GM12874 (cell line): ENCODE data around the gene JTB.

Experiments
- TF ChIP-seq, protein P1 (sequence below): IDR thresholded peaks from 2 replicates; pipeline ENCODE4 v1.5.1; 2011; ENCODE audit warnings: low read depth, mild to moderate bottlenecking, control low read depth, low read length, moderate library complexity; ENCODE audit not compliant: insufficient read depth

JTB gene

DNA sequence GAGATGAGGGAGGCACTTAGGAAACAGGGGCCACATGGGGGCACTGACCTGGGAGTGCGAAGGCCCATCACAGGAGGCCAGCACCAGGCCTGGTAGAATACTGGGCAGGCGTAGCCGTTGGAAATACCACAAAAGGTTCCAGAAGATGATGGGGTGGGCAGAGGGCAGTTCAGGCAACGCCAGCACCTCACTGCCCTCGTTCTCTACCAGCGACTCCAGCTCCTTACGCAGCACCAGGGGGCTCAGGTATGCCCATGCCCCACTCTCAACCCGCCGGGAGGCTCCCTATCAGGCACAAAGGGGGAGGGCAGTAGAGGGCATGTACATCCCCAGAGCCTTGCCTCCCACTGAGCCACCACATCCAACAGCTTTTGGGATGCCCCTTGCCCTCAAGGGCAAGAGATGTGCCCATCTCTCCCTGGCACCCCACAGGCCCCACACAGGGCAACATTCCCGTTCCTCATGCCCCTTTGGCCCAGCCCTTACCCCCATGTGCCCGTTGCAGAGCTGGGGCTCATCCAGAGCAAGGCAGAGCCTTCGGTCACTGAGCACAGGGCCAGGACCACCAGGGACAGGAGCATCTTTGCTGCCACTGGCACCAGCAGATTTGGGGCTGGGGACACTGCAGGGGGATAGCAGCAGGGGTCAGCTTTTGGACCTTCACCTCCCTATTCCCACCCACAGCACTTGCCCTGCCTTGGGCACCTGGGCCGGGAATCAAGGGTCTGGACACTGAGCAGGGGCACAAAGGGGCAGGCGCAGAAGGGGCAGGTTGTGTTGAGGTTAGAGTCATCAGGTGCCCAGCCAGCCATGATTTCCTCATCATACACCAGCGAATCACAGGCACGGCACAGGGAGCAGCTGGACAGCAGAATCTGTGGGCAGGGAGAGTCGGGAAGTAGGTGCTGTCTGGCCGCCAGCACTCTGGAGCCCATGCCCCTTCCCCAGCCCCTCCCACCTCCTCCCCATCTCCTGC is 45.0 kb downstream of the JTB start:
- TF ChIP-seq, protein P1, sequence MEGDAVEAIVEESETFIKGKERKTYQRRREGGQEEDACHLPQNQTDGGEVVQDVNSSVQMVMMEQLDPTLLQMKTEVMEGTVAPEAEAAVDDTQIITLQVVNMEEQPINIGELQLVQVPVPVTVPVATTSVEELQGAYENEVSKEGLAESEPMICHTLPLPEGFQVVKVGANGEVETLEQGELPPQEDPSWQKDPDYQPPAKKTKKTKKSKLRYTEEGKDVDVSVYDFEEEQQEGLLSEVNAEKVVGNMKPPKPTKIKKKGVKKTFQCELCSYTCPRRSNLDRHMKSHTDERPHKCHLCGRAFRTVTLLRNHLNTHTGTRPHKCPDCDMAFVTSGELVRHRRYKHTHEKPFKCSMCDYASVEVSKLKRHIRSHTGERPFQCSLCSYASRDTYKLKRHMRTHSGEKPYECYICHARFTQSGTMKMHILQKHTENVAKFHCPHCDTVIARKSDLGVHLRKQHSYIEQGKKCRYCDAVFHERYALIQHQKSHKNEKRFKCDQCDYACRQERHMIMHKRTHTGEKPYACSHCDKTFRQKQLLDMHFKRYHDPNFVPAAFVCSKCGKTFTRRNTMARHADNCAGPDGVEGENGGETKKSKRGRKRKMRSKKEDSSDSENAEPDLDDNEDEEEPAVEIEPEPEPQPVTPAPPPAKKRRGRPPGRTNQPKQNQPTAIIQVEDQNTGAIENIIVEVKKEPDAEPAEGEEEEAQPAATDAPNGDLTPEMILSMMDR: no peak

DNA sequence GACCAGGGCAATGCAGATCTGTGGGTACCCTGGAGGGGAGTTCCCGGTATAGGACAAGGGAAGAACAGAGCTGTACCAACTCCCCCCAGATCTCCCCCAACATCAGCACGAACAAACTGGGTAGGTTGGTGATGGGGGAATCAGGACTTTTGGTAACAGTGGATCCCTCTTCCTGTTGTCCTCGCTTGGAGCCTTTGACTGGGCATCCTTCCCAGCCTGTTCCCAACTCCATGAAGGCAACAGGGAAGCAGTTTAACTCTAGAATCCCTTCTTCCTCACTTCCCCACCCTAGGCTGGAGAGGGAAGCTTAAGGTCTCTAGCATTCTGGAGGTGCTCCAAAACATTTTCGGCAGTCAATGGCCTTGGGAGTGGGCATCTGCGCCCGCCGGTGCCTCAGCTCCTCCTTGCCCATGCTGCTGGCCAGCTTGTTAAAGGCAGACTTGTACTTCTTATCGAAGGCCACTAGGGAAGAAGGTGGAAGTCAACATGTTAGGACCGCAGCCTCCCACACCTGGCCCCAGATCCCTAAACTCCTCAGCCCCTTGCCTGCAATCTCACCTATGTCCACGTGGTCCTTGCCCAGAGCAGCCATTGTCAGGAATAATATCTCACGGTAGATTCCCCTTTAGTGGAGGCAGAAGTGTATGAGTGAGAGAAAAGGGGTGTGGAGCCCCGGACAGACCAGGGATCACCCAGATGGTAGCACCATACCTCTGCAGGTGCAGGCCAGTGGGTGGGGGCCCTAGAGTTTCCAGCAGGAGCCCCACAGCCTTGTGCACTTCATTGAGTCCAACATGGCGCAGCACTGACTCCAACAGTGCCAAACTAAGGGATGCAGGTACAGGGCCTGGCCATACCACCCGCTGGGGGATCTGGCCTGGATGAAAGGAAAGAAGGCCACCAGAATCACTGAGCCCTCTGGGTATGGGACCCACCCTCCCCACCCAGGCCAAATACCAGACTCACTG is 47.2 kb downstream of the JTB start:
- TF ChIP-seq, protein P1: no peak

DNA sequence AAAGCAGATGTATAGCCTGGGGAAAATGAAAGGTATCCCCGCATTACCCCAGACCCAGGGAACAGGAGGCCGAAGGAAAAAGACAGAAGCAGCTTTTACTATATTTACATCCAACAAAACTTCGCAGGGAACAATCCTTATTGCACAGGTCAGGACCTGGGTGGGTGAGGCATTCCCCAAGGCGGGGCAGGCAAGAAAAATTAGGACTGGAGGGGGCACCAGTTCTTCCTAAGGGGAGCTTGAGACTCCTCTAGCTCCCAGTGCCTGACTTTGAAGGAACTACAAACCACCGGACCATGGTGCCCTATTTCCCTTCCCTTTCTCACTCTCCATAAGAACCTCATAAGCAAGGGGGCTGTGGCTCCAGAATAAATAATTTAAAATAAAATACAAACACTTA is 48.0 kb downstream of the JTB start:
- TF ChIP-seq, protein P1: no peak

DNA sequence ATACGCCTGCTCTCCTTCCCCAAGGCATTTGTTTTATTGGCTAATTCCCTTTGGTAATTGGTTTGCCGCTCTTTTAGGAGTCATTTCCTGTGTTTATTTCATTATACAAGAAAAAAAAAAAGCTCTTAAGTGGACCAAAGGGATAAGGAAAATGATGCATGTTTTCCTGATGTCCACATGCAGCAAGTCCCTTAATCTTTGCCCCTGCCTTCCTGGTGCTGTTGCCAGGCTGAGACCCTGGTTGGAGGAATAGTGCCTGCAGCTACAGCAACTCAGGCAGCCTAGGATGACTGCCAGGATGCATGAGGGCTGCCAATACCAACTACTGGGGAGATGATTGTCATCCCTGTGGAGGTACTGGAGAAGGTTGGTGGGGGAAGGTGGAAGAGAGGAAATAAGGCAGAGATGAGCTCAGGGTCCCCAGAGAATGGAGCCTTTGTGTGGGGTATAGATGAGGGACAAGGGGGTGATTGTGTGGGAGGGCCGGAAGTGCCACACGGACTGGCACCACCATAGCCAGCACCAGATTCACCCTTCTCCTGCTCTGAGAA is 48.6 kb downstream of the JTB start:
- TF ChIP-seq, protein P1: no peak

DNA sequence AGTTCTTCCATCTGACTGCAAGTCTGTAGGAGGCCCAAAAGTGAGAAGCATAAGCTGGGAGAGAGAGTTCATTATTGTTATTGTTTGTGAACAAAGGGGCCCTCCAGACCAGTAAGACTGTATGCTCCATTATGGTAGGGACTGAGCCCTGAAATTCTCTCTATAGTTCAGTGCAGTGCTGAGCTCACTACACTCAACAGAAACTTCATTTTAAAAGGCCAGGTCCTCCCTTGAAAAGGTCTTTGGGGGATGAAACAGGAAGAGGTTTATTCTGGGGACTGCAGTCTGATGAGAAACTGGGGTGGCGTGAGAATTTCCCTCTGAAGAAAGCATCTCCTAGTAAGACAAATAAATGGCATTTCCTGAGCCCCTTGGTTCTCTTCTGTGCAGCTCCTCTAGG is 49.2 kb downstream of the JTB start:
- TF ChIP-seq, protein P1: no peak

DNA sequence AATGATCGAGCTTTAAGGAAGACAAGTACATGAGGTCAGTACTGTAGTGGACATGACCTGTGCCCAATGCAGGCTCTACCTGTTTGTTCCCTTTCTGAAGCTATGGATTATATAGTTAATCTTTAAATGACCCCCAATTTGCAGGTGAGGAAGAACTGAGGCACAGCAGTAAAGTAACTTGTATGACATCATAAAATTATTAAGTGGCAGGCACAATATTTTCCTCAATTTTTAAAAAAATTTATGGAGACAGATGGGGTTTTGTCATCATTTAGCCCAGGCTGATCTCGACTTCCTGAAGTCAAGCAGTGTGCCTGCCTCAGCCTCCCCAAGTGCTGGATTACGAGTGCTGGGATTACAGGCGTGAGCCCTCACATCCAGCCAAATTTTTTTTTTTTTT is 51.1 kb downstream of the JTB start:
- TF ChIP-seq, protein P1: no peak
